ENCODE measurements around the gene SEMA6B. TPM values are rescaled to one million over a fixed set of nuclear protein-coding genes. Genes with fewer than 3 reads are reported as not detected.
"Not testable (repeated sequence)": the region's sequence is repeated elsewhere in the genome, so short reads cannot be mapped to it uniquely, and the experiment has no call there.

SEMA6B gene
- total RNA-seq, 1 donor from 2014 or later: 11.5 TPM

DNA sequence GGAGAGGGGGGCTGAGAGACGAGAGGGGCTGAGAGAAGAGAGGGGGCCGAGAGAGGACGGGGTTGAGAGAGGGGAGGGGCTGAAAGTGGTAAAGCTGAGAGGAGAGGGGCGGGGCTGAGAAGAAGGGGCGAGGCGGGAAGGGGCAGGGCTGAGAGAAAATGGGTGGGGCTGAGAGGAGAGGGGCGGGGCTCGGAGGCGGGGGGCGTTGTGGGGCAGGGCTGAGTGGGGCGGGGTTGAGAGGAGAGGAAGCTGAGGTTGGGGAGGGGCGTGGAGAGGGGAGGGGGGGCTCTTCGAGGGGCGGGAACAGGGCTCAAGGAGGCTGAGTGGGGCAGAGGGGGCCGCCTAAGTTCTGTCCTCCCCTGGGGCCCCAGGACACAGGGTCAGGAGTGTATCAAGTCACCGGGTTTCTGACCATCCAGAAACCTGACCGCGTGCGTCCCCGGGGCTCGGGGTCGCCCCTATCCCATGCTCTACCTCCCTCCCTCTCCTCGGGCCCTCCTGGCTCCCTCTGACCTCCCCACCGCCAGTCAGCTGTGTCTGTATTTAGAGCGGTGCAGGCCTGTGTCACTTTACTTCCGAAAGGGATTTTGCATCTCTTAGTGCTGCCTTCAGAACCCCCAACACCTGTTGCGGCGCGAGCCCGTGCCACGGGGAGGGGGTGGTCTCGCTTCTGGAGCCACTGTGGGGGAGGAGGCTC is 38.6 kb upstream of the SEMA6B start:
- H3K27me3 ChIP-seq (ENCODE audit: control insufficient read depth in 3 of 3, insufficient read depth in 3 of 3, low read length in 3 of 3): peaks cover 30 to 42% (median 37%) of the 10 kb centered on the region in 3 donors
- no peak overlapping the region for H3K4me3 ChIP-seq (ENCODE audit: low read length in 3 of 3)
- H3K9me3 ChIP-seq (ENCODE audit: control insufficient read depth in 3 of 3, low read length in 3 of 3): no peaks in the 10 kb centered on the region
- H3K27ac ChIP-seq (ENCODE audit: low read depth, low read length): no peak overlapping the region
- H3K9ac ChIP-seq (ENCODE audit: low read depth in 1 of 3, low read length in 3 of 3): no peak overlapping the region
- no peaks in the 10 kb centered on the region for H3K36me3 ChIP-seq (ENCODE audit: control insufficient read depth in 3 of 3, insufficient read depth in 3 of 3, low read length in 3 of 3)
- peaks cover 0 to 3% (median 2%) of the 10 kb centered on the region in 3 donors for H3K4me1 ChIP-seq (ENCODE audit: control insufficient read depth in 3 of 3, insufficient read depth in 3 of 3, low read length in 3 of 3)

DNA sequence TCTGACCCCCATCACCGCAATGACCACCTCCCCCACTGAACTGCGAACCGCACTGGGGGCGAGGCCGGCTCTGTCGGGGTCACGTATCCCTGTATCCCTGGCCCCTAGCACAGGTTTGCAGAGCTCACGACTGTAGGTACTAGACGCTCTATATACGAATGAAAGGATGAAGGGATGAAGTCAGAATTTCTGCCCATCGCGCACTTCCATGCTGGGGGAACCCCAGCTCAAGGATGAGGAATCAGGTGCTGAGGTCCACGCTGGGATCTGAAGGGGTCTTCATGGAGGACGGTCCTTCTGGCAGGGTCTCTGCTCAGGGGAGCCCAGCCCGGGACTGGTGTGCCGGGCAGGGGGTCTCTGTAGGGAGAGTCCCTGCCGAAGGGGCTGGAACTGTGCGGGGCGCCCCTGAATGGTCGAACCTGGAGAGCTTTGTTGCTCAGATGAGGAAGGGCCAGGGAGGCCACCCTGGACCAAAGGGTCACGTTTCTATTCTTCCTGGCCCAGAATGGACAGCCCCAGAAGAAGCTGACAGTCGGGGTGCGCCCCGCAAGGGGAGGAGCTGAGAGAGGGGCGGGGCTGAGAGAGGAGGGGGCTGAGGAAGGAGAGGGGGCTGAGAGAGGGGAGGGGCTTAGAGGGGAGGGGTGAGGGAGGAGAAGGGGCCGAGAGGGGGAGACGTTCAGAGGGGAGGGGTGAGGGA is 37.9 kb upstream of the SEMA6B start:
- Histone ChIP-seq H3K27me3 (ENCODE audit: control insufficient read depth in 3 of 3, insufficient read depth in 3 of 3, low read length in 3 of 3) (peaks cover 31 to 42% (median 41%) of the 10 kb centered on the region in 3 donors), H3K4me3 (ENCODE audit: low read length in 3 of 3) (no peak overlapping the region), H3K9ac (ENCODE audit: low read depth in 1 of 3, low read length in 3 of 3) (no peak overlapping the region)

DNA sequence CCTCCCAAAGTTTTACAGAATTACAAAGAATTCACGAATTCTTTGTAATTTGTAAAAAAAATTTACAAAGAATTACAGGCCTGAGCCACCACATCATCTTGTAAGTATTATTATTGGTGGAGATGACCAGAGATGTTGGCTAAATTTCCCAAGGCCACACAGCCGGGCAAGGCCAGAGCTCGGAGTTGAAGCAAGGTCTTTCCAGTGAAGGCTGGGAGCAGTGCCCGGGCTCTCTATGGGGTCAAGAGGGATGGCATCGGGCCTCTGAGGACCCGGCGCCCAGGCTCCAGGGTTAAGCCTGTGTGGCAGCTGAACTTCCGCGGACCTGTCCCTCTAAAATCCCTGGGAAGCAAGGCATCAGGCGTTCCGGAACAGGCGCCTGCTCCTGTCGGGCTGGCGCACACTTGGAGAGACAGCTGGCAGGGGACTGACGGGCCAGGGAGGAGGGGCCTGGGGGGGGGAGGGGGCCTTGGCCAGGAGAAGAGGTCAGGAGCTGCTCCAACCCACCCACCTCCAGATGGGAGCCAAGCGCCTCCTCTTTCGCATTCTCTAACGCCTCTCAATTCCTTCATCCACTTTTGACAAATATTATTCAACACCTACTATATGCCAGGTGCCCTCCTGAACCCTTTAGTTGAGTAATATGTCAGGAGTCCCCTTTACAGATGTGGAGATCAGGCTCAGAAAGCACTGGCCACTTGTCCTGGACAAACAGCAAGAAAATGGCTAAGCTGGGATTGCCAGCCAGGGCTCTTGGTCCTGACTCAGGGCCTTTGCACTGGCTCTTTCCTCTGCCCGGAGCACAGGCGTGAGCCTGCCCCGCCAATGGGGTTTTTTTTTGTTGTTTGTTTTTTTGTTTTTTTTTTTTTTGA is 36.8 kb upstream of the SEMA6B start:
- Histone ChIP-seq H3K9ac (ENCODE audit: low read depth in 1 of 3, low read length in 3 of 3) (no peak overlapping the region), H3K4me1 (ENCODE audit: control insufficient read depth in 3 of 3, insufficient read depth in 3 of 3, low read length in 3 of 3) (peaks cover 0 to 3% (median 2%) of the 10 kb centered on the region in 3 donors), H3K27ac (ENCODE audit: low read depth, low read length) (no peak overlapping the region), H3K9me3 (ENCODE audit: control insufficient read depth in 3 of 3, low read length in 3 of 3) (no peaks in the 10 kb centered on the region), H3K27me3 (ENCODE audit: control insufficient read depth in 3 of 3, insufficient read depth in 3 of 3, low read length in 3 of 3) (peaks cover 36 to 42% (median 37%) of the 10 kb centered on the region in 3 donors), H3K4me3 (ENCODE audit: low read length in 3 of 3) (no peak overlapping the region), H3K36me3 (ENCODE audit: control insufficient read depth in 3 of 3, insufficient read depth in 3 of 3, low read length in 3 of 3) (no peaks in the 10 kb centered on the region)

More for the DNA sequence above, 37.9 kb upstream of the SEMA6B start:
- H3K36me3 ChIP-seq (ENCODE audit: control insufficient read depth in 3 of 3, insufficient read depth in 3 of 3, low read length in 3 of 3): no peaks in the 10 kb centered on the region
- H3K9me3 ChIP-seq (ENCODE audit: control insufficient read depth in 3 of 3, low read length in 3 of 3): no peaks in the 10 kb centered on the region
- peaks cover 0 to 3% (median 2%) of the 10 kb centered on the region in 3 donors for H3K4me1 ChIP-seq (ENCODE audit: control insufficient read depth in 3 of 3, insufficient read depth in 3 of 3, low read length in 3 of 3)
- no peak overlapping the region for H3K27ac ChIP-seq (ENCODE audit: low read depth, low read length)

DNA sequence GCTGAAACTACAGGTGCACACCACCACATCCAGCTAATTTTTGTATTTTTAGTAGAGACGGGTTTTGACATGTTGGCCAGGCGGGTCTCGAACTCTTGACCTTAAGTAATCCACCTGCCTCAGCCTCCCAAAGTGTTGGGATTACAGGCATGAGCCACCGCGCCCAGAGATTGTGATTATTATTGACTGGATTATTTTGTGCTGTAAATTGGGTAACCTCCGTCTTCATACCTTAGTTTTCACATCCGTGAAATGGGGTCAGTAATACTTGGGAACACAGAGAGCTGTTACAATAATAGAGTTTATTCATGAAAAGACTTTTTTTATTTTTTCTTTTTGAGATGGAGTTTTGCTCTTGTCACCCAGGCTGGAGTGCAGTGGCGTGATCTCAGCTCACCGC is 35.7 kb upstream of the SEMA6B start:
- H3K4me3 ChIP-seq (ENCODE audit: low read length in 3 of 3); H3K27ac ChIP-seq (ENCODE audit: low read depth, low read length); H3K9me3 ChIP-seq (ENCODE audit: control insufficient read depth in 3 of 3, low read length in 3 of 3); H3K36me3 ChIP-seq (ENCODE audit: control insufficient read depth in 3 of 3, insufficient read depth in 3 of 3, low read length in 3 of 3); H3K4me1 ChIP-seq (ENCODE audit: control insufficient read depth in 3 of 3, insufficient read depth in 3 of 3, low read length in 3 of 3); H3K9ac ChIP-seq (ENCODE audit: low read depth in 1 of 3, low read length in 3 of 3): not testable (repeated sequence)
- peaks cover 30 to 38% (median 34%) of the 10 kb centered on the region in 3 donors for H3K27me3 ChIP-seq (ENCODE audit: control insufficient read depth in 3 of 3, insufficient read depth in 3 of 3, low read length in 3 of 3)

DNA sequence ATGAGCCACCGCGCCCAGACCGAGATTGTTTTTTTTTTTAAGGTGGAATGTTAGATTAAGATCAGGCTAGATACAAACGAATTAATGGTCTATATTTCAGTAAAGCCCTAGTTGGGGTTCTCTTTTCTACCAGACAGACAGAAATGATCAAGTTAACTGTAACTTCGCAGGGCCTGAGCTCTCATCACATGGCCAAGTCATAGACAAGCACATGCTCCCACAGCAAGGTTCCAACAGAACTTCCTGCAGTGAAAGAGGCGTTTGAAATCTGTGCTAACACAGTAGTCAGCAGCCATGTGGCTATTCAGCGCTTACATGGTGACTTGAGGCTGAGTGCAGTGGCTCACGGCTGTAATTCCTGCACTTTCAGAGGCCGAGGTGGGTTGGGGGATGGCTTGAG is 34.7 kb upstream of the SEMA6B start:
- Histone ChIP-seq H3K27me3 (ENCODE audit: control insufficient read depth in 3 of 3, insufficient read depth in 3 of 3, low read length in 3 of 3) (peaks cover 27 to 37% (median 30%) of the 10 kb centered on the region in 3 donors), H3K9me3 (ENCODE audit: control insufficient read depth in 3 of 3, low read length in 3 of 3) (no peaks in the 10 kb centered on the region), H3K27ac (ENCODE audit: low read depth, low read length) (no peak overlapping the region), H3K9ac (ENCODE audit: low read depth in 1 of 3, low read length in 3 of 3) (no peak overlapping the region), H3K4me3 (ENCODE audit: low read length in 3 of 3) (no peak overlapping the region), H3K4me1 (ENCODE audit: control insufficient read depth in 3 of 3, insufficient read depth in 3 of 3, low read length in 3 of 3) (peaks cover 0 to 3% (median 2%) of the 10 kb centered on the region in 3 donors), H3K36me3 (ENCODE audit: control insufficient read depth in 3 of 3, insufficient read depth in 3 of 3, low read length in 3 of 3) (no peaks in the 10 kb centered on the region)

DNA sequence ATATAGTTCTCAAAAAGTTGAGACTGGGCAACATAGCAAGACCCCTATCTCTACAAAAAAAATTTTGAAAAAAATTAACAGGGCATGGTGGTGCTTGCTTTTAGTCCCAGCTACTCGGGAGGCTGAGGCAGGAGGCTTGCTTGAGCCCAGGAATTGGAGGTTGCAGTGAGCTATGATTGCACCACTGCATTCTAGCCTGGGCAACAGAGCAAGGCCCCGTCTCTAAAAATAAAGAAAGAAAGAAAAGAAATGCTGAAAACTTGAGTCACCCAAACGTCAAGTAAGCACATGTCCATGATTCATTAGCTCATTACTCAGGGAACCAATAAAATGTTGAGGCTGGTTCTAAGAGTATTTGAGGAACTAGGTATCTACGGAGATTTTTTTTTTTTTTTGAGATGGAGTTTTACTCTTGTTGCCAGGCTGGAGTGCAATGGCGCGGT is 33.9 kb upstream of the SEMA6B start:
- no peaks in the 10 kb centered on the region for H3K36me3 ChIP-seq (ENCODE audit: control insufficient read depth in 3 of 3, insufficient read depth in 3 of 3, low read length in 3 of 3)
- H3K27ac ChIP-seq (ENCODE audit: low read depth, low read length): no peak overlapping the region
- peaks cover 22 to 31% (median 24%) of the 10 kb centered on the region in 3 donors for H3K27me3 ChIP-seq (ENCODE audit: control insufficient read depth in 3 of 3, insufficient read depth in 3 of 3, low read length in 3 of 3)
- H3K9ac ChIP-seq (ENCODE audit: low read depth in 1 of 3, low read length in 3 of 3): no peak overlapping the region
- peaks cover 0 to 3% (median 2%) of the 10 kb centered on the region in 3 donors for H3K4me1 ChIP-seq (ENCODE audit: control insufficient read depth in 3 of 3, insufficient read depth in 3 of 3, low read length in 3 of 3)
- H3K9me3 ChIP-seq (ENCODE audit: control insufficient read depth in 3 of 3, low read length in 3 of 3): no peaks in the 10 kb centered on the region
- H3K4me3 ChIP-seq (ENCODE audit: low read length in 3 of 3): no peak overlapping the region

DNA sequence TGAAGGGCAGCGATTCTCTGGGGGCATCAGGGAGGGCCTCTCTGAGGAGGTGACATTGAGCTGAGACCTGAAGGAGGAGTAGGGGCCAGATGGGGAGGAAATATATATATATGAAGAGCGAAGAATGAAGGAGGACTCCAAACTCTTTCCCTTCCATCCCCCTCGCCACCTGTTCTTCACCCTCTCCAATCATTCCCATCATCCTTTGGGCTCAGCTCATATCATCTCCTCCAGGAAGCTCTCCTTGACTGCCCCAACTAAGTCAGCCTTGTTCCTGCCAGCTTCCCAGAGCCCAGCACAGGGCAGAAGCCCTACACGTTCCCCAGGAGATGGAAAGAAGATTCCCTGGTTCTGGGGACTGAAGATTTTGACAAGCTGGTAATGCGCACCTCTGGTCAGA is 33.0 kb upstream of the SEMA6B start:
- H3K9me3 ChIP-seq (ENCODE audit: control insufficient read depth in 3 of 3, low read length in 3 of 3): no peaks in the 10 kb centered on the region
- H3K27me3 ChIP-seq (ENCODE audit: control insufficient read depth in 3 of 3, insufficient read depth in 3 of 3, low read length in 3 of 3): peaks cover 18 to 25% (median 21%) of the 10 kb centered on the region in 3 donors

DNA sequence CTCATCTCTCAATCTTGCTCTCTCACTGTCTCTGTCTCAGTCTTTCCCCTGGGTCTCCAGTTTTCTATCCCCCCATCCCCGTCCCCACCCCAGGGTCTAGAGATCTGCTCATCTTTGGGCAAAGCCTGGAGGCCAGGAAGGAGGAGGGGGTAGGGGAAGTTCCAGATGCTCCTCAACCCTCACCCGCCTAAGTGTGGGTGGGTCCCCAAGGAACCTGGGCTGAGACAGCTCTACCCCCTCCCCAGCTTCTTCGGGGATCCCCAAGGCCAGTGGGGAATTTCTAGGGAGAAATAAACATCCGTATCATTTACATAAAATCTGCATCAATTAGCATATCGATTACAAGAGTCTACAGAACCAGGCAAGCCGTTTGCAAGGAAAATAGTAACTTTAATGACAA is 31.8 kb upstream of the SEMA6B start:
- no peak overlapping the region for H3K27ac ChIP-seq (ENCODE audit: low read depth, low read length)
- H3K4me1 ChIP-seq (ENCODE audit: control insufficient read depth in 3 of 3, insufficient read depth in 3 of 3, low read length in 3 of 3): no peaks in the 10 kb centered on the region
- H3K36me3 ChIP-seq (ENCODE audit: control insufficient read depth in 3 of 3, insufficient read depth in 3 of 3, low read length in 3 of 3): no peaks in the 10 kb centered on the region
- peaks cover 13 to 20% (median 20%) of the 10 kb centered on the region in 3 donors for H3K27me3 ChIP-seq (ENCODE audit: control insufficient read depth in 3 of 3, insufficient read depth in 3 of 3, low read length in 3 of 3)
- H3K4me3 ChIP-seq (ENCODE audit: low read length in 3 of 3): no peak overlapping the region
- no peak overlapping the region for H3K9ac ChIP-seq (ENCODE audit: low read depth in 1 of 3, low read length in 3 of 3)
- H3K9me3 ChIP-seq (ENCODE audit: control insufficient read depth in 3 of 3, low read length in 3 of 3): no peaks in the 10 kb centered on the region

More for the DNA sequence above, 33.0 kb upstream of the SEMA6B start:
- no peak overlapping the region for H3K27ac ChIP-seq (ENCODE audit: low read depth, low read length)
- no peak overlapping the region for H3K4me3 ChIP-seq (ENCODE audit: low read length in 3 of 3)
- H3K9ac ChIP-seq (ENCODE audit: low read depth in 1 of 3, low read length in 3 of 3): no peak overlapping the region
- H3K36me3 ChIP-seq (ENCODE audit: control insufficient read depth in 3 of 3, insufficient read depth in 3 of 3, low read length in 3 of 3): no peaks in the 10 kb centered on the region
- H3K4me1 ChIP-seq (ENCODE audit: control insufficient read depth in 3 of 3, insufficient read depth in 3 of 3, low read length in 3 of 3): peaks cover 0 to 2% (median 0%) of the 10 kb centered on the region in 3 donors

DNA sequence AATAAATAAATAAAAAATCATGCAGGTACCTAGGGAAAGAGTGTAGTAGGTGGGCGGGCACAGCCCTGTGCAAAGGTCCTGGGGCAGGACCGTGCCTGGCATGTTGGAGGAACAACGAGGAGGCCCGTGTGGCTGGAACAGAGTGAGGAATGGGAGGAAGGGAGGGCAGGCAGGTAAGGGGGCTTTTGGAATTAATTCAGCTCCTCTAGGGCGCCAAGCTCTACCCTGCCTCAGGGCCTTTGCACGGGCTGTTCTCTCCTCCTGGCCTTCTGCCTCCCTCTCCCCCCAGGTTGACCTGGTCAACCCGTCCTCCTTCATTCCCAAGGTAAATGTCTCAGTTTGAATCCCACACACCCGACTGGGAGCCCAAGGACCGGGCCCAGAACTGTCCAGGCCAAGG is 31.1 kb upstream of the SEMA6B start:
- H3K27me3 ChIP-seq (ENCODE audit: control insufficient read depth in 3 of 3, insufficient read depth in 3 of 3, low read length in 3 of 3): peaks cover 18 to 20% (median 18%) of the 10 kb centered on the region in 3 donors
- no peak overlapping the region for H3K9ac ChIP-seq (ENCODE audit: low read depth in 1 of 3, low read length in 3 of 3)
- H3K27ac ChIP-seq (ENCODE audit: low read depth, low read length): no peak overlapping the region
- no peaks in the 10 kb centered on the region for H3K9me3 ChIP-seq (ENCODE audit: control insufficient read depth in 3 of 3, low read length in 3 of 3)
- no peaks in the 10 kb centered on the region for H3K36me3 ChIP-seq (ENCODE audit: control insufficient read depth in 3 of 3, insufficient read depth in 3 of 3, low read length in 3 of 3)
- no peak overlapping the region for H3K4me3 ChIP-seq (ENCODE audit: low read length in 3 of 3)
- H3K4me1 ChIP-seq (ENCODE audit: control insufficient read depth in 3 of 3, insufficient read depth in 3 of 3, low read length in 3 of 3): no peaks in the 10 kb centered on the region
